GM18505 (cell line): ENCODE measurements around the gene OPA3.

Experiments used
- ATAC-seq: cut with Tn5 transposase; IDR thresholded peaks from one replicate; pipeline ENCODE4 v1.9.1; 2021; ENCODE audit not compliant: unreplicated experiment
- POLR2A ChIP-seq: IDR thresholded peaks from 4 replicates; pipeline ENCODE4 v1.6.1; 2011; ENCODE audit warnings: borderline replicate concordance; ENCODE audit not compliant: insufficient read depth, insufficient read length; ENCODE audit errors: extremely low read depth

OPA3 gene

DNA sequence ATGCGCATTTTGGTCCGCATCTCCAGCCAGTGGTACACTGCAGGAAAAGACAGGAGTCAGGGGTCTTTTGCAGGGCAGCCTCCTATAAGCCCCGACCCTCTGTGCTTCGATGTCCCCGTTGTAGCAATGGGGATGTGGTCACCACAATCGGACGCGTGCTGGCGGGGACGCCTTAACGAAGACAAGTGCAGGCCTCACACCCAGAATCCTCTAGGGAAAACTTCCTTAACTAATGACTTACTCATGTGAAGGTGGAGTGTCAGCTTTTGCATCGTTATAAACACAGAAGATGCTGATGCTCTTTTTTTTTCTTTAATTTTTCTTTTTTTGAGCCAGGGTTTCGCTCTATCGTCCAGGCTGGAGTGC, 55.2 kb downstream of the OPA3 start:
- no peak for ATAC-seq
- TF ChIP-seq POLR2A = no peak

DNA sequence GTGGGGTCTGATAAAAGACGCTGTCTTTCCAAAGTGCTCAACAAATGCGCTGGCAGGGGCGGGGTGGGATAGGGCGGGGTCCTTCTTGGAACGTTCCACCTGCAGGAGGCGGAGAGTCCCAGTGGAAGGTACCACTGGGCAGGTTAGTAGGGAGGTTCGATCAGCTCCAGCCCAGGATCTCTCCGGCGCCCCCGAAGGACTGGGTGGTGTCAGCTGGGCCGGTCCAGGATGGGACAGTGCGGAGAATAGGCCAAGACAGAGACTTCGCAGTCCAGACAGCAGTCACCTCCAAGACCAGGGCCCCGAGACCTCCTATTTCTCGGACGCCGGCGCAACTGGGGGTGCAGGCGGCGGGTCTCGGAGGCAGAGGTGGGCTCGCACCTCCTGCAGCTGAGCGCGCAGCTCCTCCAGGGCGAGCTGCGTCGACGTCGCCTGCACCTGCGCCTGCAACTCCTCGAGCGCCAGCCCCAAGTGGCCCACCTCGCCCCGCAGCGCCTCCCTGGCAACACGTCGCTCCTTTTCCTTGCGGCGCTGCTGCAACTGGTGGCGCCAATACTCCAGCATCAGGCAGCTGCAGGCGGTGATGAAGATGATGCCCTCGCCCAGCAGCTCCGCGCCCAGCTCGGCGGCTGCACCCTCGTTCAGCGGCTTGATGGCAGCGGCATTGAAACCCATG, 55.7 kb downstream of the OPA3 start:
- no peak for TF ChIP-seq POLR2A
- ATAC-seq = no peak

DNA sequence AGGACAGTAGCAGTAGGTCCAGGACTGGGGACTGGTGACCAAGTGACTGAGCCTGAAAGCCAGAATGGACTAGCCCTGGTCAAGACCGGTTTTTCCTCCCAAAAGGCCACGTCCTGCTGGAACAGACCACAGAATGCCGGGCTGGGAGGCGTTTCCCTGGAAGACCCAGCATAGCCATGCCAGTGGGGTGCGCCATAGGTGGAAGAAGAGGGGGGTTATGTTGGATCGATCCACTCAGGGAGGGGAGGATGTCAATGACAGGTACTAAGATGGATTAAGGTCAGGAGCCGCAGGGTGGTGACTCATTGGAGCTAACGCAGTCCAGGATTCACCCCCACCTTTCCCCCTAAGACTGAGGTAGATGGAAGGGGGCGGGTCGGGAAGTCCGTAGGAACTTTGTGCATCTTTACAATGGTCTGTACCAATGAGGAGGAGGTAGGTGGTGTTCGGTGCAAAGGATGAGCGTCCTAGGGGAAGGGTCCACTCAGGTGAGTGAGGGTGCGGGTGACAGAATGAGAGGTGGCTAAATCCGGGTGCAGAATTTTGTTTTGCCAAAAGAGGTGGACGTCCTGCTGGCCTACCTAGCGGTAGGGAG, 56.4 kb downstream of the OPA3 start:
- no peak for ATAC-seq

DNA sequence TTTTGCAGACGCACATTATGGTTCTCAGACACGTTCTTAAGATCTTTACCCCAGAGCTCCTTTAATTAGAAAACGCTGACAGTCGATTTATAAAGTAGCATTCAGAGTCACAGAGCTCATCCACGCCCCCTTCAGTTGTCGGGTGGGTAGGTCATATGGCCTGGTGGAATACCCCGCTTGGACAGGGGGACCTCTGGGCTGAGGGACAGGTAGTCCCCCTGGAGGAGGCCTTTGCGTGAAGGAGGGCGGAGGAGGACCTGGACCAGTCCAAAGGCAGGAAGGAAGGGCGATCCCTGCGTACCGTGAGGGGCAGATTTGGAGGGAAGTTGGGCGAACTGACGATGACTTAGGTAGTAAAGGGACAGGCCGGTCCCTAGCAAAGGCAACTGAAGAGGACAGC, 56.9 kb downstream of the OPA3 start:
- ATAC-seq = no peak

More for the DNA sequence above, 56.4 kb downstream of the OPA3 start:
- peak; percentile 42 for TF ChIP-seq POLR2A

DNA sequence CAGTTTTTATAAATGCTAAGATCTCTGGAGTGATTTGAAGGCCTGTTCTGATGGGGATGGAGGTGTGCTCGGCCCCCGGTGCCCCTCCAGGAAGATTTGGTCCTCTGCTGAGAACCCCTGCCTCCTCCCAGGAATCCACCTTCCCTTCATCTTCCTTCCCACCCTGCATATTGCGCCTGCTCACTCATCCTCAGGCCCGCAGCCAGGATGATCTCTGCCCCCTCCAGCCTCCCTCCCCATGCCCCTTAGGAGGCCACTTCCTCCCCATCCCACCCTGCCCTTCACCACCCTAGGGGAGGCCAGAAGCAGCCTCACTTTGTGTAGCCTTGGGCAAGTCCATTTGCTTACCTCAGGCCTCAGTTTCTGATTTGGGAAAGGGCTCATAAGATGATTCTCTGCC, 57.6 kb downstream of the OPA3 start:
- TF ChIP-seq POLR2A = no peak
- no peak for ATAC-seq

More for the DNA sequence above, 56.9 kb downstream of the OPA3 start:
- TF ChIP-seq POLR2A = no peak

DNA sequence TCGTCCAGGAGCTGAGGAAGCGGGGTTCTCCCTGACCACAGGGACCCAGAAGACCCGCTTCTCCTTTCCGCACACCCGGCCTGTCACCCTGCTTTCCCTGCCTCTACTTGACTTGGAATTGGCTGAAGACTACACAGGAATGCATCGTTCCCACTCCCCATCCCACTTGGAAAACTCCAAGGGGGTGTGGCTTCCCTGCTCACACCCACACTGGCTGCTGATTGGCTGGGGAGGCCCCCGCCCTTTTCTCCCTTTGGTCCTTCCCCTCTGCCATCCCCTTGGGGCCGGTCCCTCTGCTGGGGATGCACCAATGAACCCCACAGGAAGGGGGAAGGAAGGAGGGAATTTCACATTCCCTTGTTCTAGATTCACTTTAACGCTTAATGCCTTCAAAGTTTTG, 58.5 kb downstream of the OPA3 start:
- no peak for ATAC-seq
- no peak for TF ChIP-seq POLR2A

DNA sequence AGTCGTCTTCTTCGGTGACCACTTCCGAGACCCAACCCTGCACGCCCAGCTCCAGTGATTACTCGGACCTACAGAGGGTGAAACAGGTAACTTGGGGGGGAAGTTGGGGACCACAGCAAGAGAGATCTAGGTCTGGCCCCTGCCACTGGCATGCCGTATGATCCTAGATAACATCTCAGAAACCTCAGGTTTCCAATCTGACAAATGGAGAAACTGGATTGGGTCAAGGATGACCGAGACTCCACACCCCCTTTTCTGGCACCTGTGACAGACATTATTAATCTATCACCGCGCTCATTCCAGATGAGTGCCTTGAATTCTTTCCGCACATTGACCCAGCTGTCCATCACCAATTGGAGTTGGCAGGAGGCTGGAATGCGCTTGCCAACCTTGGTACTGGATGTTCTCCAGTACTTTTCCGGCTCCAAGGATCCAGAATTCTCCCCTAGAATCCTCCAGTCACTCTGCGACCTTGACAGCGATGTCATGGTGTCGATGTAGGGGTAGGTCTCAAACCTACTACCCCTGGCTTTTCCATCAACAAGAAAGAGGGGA, 60.0 kb downstream of the OPA3 start:
- ATAC-seq = no peak
- TF ChIP-seq POLR2A = no peak

DNA sequence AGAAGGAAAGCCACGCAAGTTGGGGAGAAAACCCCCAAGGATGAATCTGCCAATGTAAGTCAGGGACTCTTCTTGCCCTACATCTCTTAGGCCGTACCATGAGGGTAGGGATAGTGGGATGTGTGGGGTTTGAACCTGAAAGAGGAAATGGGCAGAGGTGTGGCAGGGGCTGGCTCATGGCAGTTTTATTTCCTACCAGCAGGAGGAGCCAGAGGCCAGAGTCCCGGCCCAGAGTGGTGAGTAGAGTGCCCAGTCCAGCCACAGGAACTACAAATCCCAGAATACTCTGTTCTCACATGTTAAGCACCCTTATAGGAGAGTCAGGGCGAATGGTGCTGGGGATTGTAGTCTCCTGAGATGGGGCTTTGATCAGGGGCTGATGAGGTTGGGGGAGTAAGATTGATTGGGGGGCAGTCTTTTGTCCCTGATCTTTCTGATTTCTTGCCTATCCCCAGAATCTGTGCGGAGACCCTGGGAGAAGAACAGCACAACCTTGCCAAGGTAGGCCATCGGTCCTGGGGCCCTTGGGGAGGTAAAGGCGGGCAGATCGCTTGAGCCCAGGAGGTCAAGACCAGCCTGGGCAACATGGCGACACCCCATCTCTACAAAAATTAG, 60.9 kb downstream of the OPA3 start:
- ATAC-seq = peak; percentile 80
- TF ChIP-seq POLR2A = peak; percentile 38

DNA sequence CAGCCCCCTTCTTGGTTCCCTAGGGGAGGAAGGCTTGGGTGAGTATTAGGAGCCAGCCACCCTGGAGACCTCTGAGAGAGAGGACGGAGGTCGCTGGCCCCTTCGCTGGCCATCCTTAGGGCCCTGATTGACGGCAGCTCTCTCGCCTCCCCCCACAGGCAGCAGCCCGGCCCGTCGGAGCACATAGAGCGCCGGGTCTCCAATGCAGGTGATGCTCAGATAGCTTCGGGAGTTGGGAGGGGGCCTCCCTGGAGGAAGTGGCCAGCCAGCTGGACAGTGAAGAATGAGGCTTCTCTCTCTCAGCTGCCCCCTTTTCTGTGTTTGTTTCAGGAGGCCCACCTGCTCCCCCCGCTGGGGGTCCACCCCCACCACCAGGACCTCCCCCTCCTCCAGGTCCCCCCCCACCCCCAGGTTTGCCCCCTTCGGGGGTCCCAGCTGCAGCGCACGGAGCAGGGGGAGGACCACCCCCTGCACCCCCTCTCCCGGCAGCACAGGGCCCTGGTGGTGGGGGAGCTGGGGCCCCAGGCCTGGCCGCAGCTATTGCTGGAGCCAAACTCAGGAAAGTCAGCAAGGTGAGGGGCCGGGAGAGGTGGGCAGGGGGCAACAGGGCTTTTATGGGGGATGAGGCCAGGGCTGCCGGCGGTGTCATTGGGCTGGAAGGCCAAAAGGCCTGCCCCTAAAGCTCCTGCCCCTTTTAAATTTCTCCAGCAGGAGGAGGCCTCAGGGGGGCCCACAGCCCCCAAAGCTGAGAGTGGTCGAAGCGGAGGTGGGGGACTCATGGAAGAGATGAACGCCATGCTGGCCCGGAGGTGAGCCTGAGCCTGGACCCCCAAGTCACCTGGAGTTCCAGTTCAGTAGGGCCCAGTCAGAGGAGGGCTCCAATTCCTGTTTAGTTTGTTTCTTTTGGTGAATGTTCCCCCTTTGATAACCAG, 62.3 kb downstream of the OPA3 start:
- no peak for TF ChIP-seq POLR2A
- no peak for ATAC-seq

DNA sequence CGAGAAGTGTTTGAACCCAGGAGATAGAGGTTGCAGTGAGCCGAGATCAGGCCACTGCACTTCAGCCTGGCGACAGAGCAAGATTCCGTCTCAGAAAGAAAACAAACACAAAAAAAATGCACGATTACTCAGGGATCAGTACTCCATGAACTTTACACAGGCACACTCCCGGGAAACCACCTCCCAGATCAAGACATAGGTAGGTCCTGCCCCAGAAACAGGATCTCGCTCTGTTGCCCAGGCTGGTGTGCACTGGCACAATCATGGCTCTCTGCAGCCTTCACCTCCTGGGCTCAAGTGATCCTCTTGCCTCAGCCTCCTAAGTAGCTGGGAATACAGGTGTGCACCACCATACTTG, 66.2 kb downstream of the OPA3 start:
- ATAC-seq = no peak

DNA sequence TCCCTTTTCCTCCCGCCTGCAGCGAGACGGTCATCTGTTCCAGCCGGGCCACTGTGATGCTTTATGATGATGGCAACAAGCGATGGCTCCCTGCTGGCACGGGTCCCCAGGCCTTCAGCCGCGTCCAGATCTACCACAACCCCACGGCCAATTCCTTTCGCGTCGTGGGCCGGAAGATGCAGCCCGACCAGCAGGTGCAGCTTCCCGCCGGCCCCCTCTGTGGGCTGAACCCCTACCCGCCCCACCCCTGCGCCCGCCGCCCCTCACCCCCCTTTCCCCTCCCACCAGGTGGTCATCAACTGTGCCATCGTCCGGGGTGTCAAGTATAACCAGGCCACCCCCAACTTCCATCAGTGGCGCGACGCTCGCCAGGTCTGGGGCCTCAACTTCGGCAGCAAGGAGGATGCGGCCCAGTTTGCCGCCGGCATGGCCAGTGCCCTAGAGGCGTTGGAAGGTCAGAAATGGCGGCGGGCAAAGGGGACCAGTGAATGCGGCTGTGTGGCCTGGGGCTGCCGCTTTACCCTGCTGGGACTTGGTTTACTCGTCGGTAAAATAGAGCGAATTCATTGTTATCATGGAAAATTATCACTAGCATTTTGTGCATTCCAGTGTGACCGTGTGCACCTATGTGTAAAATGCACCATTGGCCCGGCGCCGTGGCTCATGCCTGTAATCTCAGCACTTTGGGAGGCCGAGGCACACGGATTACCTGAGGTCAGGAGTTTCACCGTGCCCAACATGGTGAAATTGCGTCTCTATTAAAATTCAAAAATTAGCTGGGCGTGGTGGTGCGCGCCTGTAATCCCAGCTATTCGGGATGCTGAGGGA, 66.7 kb downstream of the OPA3 start:
- TF ChIP-seq POLR2A = no peak
- ATAC-seq = no peak

More for the DNA sequence above, 66.2 kb downstream of the OPA3 start:
- TF ChIP-seq POLR2A = no peak

DNA sequence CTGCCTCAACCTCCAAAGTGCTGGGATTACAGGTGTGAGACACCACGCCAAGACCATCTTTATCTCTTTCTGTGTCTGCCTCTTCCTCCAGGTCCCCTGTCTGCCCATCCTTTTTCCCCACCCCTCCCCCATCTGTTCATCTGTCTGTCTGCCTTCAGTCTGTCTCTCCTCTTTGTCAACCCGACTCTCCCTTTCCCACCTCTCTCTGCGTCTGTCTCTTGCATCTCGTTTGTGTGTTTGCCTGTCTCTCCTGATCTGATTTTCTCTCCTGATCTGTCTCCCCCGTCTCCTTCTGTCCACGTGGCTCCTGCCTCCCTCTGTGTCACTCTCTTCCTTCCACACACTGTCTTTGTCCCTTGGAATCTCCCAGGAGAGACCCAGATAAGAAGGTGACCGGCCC, 67.4 kb downstream of the OPA3 start:
- no peak for TF ChIP-seq POLR2A
- ATAC-seq = no peak
